Stimulated activated naive CD8-positive, alpha-beta T cell treated with anti-CD3 and anti-CD28 coated beads, Interleukin-15, amount 100 ng/mL, for 72 hours (primary cell): ENCODE results near the gene ELF1.
A peak's percentile ranks its signal among the peaks of the same experiment; 100 is the strongest.

Source experiments
- ATAC-seq: fragments of 150-1000 bp; cut with Tn5 transposase; 2 replicates; pipeline ENCODE4 v1.10.0; 2021; ENCODE audit warnings: mild to moderate bottlenecking, moderate library complexity
- DNase-seq, 2 donors: peaks; one replicate each; pipeline ENCODE4 v3.0.0; 2021 to 2022
- H3K27ac Mint-ChIP-seq, 2 donors: one replicate each; pipeline ENCODE4 v1.8.0; 2022; ENCODE audit warnings: mild to moderate bottlenecking in 2 of 2, mixed read lengths in 2 of 2, moderate library complexity in 2 of 2
- H3K27me3 Mint-ChIP-seq: one replicate; pipeline ENCODE4 v1.8.0; 2022; ENCODE audit warnings: mixed read lengths
- H3K4me1 Mint-ChIP-seq: one replicate; pipeline ENCODE4 v1.8.0; 2022; ENCODE audit warnings: mild to moderate bottlenecking, mixed read lengths
- H3K4me3 Mint-ChIP-seq, 2 donors: one replicate each; pipeline ENCODE4 v1.8.0; 2022; ENCODE audit warnings: mild to moderate bottlenecking in 2 of 2, mixed read lengths in 2 of 2, moderate library complexity in 1 of 2
- H3K9me3 Mint-ChIP-seq, 2 donors: one replicate each; pipeline ENCODE4 v1.8.0; 2022; ENCODE audit warnings: mixed read lengths in 2 of 2

The ELF1 gene

GRCh38 chr13:41019011-41019487 is at the start of gene ELF1:
Gene ELF1 (minus strand): TSS chr13:41019316. CDS start chr13:40982054, 37,262 bp downstream.
- Mint-ChIP-seq H3K4me1 (peaks cover 33% of the 10 kb centered on the region), H3K27me3 (no peaks in the 10 kb centered on the region), H3K4me3 (peak within 1 kb of the TSS; percentile 90 to 95), H3K9me3 (no peaks in the 10 kb centered on the region), H3K27ac (peak within 1 kb of the TSS; percentile 98 to 99)
- peak; percentile 42 to 58 for DNase-seq
- ATAC-seq: peak; percentile 96

GRCh38 chr13:41065078-41065477 is 46.0 kb upstream of the ELF1 start:
- DNase-seq (no peak), ATAC-seq (no peak)
- Mint-ChIP-seq H3K9me3 (no peaks in the 10 kb centered on the region), H3K4me3 (no peak overlapping the region), H3K4me1 (peaks cover 42% of the 10 kb centered on the region), H3K27ac (no peak overlapping the region), H3K27me3 (no peaks in the 10 kb centered on the region)

DNA sequence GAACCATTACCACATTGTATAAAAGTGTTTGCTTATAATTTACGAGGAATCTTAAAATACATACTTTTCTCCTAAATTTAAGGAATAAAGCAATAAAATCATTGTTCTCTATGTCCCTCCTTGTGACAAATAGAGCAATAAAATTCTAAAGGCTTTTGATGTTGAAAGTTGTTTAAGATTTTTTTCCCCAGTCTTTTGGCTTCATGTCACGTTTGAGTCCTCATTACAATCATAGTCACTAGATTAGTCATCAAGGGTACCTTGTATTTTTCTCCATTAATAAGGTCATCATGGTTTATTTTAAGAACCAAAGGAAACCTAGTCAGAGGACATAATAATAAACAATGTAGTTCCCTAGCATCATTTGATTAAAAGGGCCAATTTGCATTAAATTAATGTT is 45.4 kb upstream of the ELF1 start:
- no peak for ATAC-seq
- H3K4me1 Mint-ChIP-seq: peaks cover 47% of the 10 kb centered on the region
- H3K4me3 Mint-ChIP-seq: no peak overlapping the region
- no peak for DNase-seq
- H3K27me3 Mint-ChIP-seq: no peaks in the 10 kb centered on the region
- no peaks in the 10 kb centered on the region for H3K9me3 Mint-ChIP-seq
- no peak overlapping the region for H3K27ac Mint-ChIP-seq

DNA sequence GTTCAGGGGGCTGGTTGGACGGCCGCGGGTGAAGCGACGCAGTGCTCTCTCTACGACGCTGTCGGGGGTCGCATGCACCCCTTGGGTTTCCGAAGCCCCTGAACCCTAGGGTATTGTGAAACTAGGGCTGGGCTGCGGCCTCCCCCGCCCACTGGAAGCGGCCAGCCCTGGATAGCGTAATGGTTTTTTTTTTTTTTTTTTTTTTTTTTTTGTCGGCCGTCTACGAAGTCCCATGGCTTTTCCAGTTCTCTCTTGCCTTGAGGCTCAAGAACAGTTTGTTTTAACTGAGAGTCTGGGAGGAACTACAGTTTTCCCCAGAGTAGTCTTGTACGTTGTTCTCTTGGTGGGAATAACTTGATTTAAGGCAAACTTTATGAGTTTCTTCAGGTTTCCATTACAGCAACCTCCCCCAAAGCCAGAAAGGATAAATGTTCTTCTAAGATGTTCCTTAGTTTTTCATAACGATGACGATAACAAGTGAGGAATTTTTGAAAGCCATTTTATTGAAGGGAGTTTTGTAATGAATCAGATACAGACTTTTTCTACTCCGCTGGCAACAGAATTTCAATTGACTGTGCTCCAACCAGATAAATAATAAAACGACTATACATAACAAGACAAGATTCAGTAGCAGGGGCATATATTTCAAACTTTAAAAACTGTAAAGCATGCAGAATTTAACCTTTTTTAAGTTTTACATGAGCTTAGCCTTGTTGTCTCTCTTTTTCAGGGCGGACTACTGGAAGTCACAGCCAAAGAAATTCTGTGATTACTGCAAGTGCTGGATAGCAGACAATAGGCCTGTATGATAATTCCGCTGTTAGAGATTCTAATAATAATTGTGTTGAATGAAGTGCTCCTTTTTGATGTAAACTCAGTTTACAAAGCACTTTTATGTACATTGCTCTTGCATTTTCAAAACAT is 43.1 kb upstream of the ELF1 start:
- Mint-ChIP-seq H3K4me3 (peak overlapping the region; percentile 98 to 100), H3K4me1 (peaks cover 68% of the 10 kb centered on the region), H3K27ac (peak overlapping the region; percentile 99 to 100), H3K9me3 (no peaks in the 10 kb centered on the region), H3K27me3 (no peaks in the 10 kb centered on the region)
- peak; percentile 48 for ATAC-seq
- DNase-seq: no peak

DNA sequence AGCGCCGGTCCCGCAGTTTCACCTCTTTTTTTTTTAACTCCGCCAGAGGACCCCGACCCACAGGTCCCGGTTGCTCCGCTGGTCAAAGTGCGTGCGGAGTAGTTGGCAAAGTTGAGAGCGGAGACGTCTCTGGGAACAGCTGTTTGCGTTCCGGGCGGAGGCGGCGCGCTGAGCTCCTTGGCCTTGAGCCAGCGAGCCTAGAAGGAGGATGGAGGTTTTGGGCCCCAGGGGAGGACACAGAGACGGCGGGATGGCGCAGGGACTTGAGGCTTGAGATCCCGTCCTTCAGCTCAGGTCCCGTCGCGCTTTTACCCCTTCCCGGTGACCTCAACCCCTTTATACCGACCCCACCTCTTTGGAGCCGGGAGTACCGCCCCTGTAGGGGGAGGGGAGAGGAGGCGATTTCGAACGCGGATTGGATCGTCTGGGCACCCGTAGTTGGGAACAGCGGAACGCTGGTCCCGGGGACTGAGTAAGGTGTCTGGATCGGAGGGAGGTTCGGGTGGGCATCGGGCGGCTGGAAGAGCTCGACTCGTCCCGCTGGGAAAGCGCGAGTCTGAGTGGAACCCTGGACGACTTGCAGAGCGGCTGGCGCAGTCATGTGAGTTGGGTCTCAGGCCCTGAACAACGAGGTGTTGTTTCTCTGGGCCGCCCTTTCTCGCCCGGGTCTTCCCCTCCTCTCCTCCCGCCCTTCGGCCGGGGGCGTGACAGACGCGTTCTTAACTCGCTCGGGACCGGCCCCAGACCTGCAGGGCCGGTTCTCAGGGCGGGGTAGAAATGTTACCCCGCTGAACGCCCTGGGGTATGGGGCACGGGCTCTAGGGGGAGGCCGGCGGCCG is 42.2 kb upstream of the ELF1 start, which contains the start of gene WBP4:
WBP4 (plus strand) TSS at position 435 of the 839 bp plus-strand sequence; CDS start at position 600, 165 bp downstream.
- no peaks in the 10 kb centered on the region for H3K9me3 Mint-ChIP-seq
- peak; percentile 86 for ATAC-seq
- no peaks in the 10 kb centered on the region for H3K27me3 Mint-ChIP-seq
- H3K27ac Mint-ChIP-seq: peak within 1 kb of the TSS; percentile 99 to 100
- H3K4me1 Mint-ChIP-seq: peaks cover 76% of the 10 kb centered on the region
- DNase-seq: peak; percentile 93 to 94
- H3K4me3 Mint-ChIP-seq: peak within 1 kb of the TSS; percentile 98 to 100

- H3K9me3 Mint-ChIP-seq: no peaks in the 10 kb centered on the region
- H3K27me3 Mint-ChIP-seq: no peaks in the 10 kb centered on the region
- H3K4me1 Mint-ChIP-seq: peaks cover 81% of the 10 kb centered on the region
Measured at GRCh38 chr13:41060724-41061074, 41.6 kb upstream of the ELF1 start.

GRCh38 chr13:41060082-41060723 is 41.1 kb upstream of the ELF1 start:
- peaks cover 86% of the 10 kb centered on the region for H3K4me1 Mint-ChIP-seq
- no peaks in the 10 kb centered on the region for H3K9me3 Mint-ChIP-seq
- ATAC-seq (peak; percentile 54), DNase-seq (peak; percentile 76 to 85)
- peak overlapping the region; percentile 95 to 100 for H3K27ac Mint-ChIP-seq
- H3K4me3 Mint-ChIP-seq: peak overlapping the region; percentile 98 to 100
- no peaks in the 10 kb centered on the region for H3K27me3 Mint-ChIP-seq

More at GRCh38 chr13:41060724-41061074, 41.6 kb upstream of the ELF1 start:
- H3K27ac Mint-ChIP-seq: peak overlapping the region; percentile 99 to 100
- DNase-seq (peak; percentile 92 to 93), ATAC-seq (peak; percentile 68)
- H3K4me3 Mint-ChIP-seq: peak overlapping the region; percentile 98 to 100

GRCh38 chr13:41059456-41060081 is 40.5 kb upstream of the ELF1 start:
- Mint-ChIP-seq H3K4me3 (peak overlapping the region; percentile 98 to 100), H3K27me3 (no peaks in the 10 kb centered on the region), H3K27ac (peak overlapping the region; percentile 95 to 100), H3K4me1 (peaks cover 87% of the 10 kb centered on the region), H3K9me3 (no peaks in the 10 kb centered on the region)
- DNase-seq (no peak), ATAC-seq (no peak)

- Mint-ChIP-seq H3K27me3 (no peaks in the 10 kb centered on the region), H3K4me3 (peak overlapping the region; percentile 98 to 100), H3K9me3 (no peaks in the 10 kb centered on the region), H3K4me1 (peaks cover 86% of the 10 kb centered on the region), H3K27ac (peak overlapping the region; percentile 0 to 67)
- DNase-seq: no peak
- no peak for ATAC-seq
Measured at GRCh38 chr13:41058295-41059070, 39.4 kb upstream of the ELF1 start.

- DNase-seq (no peak), ATAC-seq (no peak)
- no peaks in the 10 kb centered on the region for H3K9me3 Mint-ChIP-seq
- H3K27me3 Mint-ChIP-seq: no peaks in the 10 kb centered on the region
- no peak overlapping the region for H3K4me3 Mint-ChIP-seq
- no peak overlapping the region for H3K27ac Mint-ChIP-seq
- peaks cover 74% of the 10 kb centered on the region for H3K4me1 Mint-ChIP-seq
Measured at GRCh38 chr13:41056826-41057711, 38.0 kb upstream of the ELF1 start.

DNA sequence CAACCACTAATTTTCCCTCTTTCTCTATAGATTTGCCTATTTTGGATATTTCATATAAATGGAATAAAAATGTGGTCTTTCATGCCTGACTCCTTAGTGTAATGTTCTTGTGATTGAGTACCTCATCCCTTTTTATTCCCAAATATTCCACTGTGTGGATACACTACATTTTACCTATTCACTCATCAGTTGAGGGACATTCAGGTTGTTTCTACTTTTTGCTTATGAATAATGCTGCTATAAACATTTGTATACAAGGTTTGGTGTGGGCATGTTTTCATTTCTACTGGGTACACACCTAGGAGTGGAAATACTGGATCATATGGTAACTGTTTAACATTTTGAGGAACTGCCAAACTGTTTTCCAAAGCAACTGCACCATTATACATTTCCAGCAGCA is 37.1 kb upstream of the ELF1 start:
- Mint-ChIP-seq H3K4me3 (no peak overlapping the region), H3K9me3 (no peaks in the 10 kb centered on the region), H3K4me1 (peaks cover 76% of the 10 kb centered on the region), H3K27ac (no peak overlapping the region), H3K27me3 (no peaks in the 10 kb centered on the region)
- ATAC-seq (no peak), DNase-seq (no peak)

DNA sequence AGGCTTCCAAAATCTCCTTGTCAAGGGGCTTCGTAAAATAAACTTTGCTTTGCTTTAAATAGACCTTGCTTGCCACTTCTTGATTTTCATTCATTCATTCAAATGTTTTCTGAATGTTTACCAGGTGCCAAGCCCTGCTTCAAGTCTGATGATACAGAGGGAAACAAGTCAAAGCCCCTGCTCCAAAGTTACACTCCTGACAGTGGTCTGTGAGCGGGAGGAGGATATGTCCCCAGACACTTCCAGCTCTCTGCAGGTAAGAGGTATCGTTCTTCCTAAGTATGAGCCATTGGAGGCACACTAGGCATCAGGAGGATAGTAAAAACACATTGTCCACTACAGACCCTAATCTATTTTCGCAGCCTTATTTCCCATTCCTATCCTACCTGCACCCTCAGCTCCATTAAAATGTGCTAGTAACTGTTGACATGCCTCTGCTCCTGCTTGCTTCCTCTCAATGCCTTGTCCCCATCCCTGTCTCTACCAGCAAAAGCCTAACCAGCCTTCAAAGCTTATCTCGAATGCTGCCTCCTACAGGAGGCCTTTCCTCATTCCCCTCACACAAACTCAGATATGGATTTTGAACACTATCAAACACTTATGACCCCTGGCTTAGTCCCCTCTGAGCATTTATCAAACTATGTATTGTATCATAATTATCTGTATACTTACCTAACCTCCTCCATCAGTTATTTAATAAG is 36.0 kb upstream of the ELF1 start:
- H3K27ac Mint-ChIP-seq: no peak overlapping the region
- ATAC-seq (no peak), DNase-seq (no peak)
- no peaks in the 10 kb centered on the region for H3K27me3 Mint-ChIP-seq
- no peaks in the 10 kb centered on the region for H3K9me3 Mint-ChIP-seq
- peaks cover 76% of the 10 kb centered on the region for H3K4me1 Mint-ChIP-seq
- H3K4me3 Mint-ChIP-seq: peak overlapping the region in 1 of 2 donors; percentile 4
